GM21825 (cell line): ENCODE measurements around the gene PACC1.
"Not testable (repeated sequence)": the region's sequence is repeated elsewhere in the genome, so short reads cannot be mapped to it uniquely, and the experiment has no call there.

Source experiments
- ATAC-seq: cut with Tn5 transposase; IDR thresholded peaks from one replicate; pipeline ENCODE4 v1.9.1; 2021; ENCODE audit warnings: mild to moderate bottlenecking, moderate library complexity; ENCODE audit not compliant: unreplicated experiment

Gene PACC1

GRCh38 chr1:212341090-212341489 lies 73.6 kb downstream of the PACC1 start:
- ATAC-seq: no peak

- no peak for ATAC-seq
These were observed 85.6 kb downstream of the PACC1 start for GRCh38 chr1:212329105-212329504.

GRCh38 chr1:212328248-212328647 lies 86.4 kb downstream of the PACC1 start:
- ATAC-seq: no peak

GRCh38 chr1:212326541-212326940 lies 88.1 kb downstream of the PACC1 start:
- ATAC-seq: no peak

GRCh38 chr1:212323066-212323465 lies 91.6 kb downstream of the PACC1 start:
- ATAC-seq: no peak

- not testable (repeated sequence) for ATAC-seq
These were observed 93.7 kb downstream of the PACC1 start for GRCh38 chr1:212321031-212321430.

- ATAC-seq: no peak
These were observed 96.8 kb downstream of the PACC1 start for GRCh38 chr1:212317916-212318315.

- no peak for ATAC-seq
These were observed 98.8 kb downstream of the PACC1 start for GRCh38 chr1:212315907-212316306.

- no peak for ATAC-seq
These were observed 99.5 kb downstream of the PACC1 start for GRCh38 chr1:212315184-212315583.
